ENCODE results near the gene KANTR.

KANTR gene

GRCh38 chrX:53093748-53094581 is at the start of gene KANTR:
Gene KANTR, plus strand, starts transcription at chrX:53094142. Its CDS starts 30,131 bp downstream, at chrX:53124273.
- peak; percentile 90 for DNase-seq

GRCh38 chrX:53044995-53045394 is 48.9 kb upstream of the KANTR start:
- DNase-seq: no peak

- DNase-seq: no peak
Observed at GRCh38 chrX:53047228-53047627, 46.7 kb upstream of the KANTR start.

GRCh38 chrX:53048169-53049126 is 45.5 kb upstream of the KANTR start, which contains the start of gene GPR173:
Gene GPR173, plus strand, starts transcription at chrX:53048789. Its CDS starts 27,833 bp downstream, at chrX:53076622.
- no peak for DNase-seq

GRCh38 chrX:53049127-53049517 is 44.8 kb upstream of the KANTR start:
- DNase-seq: no peak

- DNase-seq: no peak
Observed at GRCh38 chrX:53050841-53051240, 43.1 kb upstream of the KANTR start.

GRCh38 chrX:53055244-53055849 is 38.6 kb upstream of the KANTR start:
- DNase-seq: no peak

- DNase-seq: no peak
Observed at GRCh38 chrX:53056292-53056691, 37.6 kb upstream of the KANTR start.

GRCh38 chrX:53065104-53065503 is 28.8 kb upstream of the KANTR start:
- no peak for DNase-seq

GRCh38 chrX:53071064-53071463 is 22.9 kb upstream of the KANTR start:
- DNase-seq: no peak

- peak; percentile 87 for DNase-seq
Observed at GRCh38 chrX:53071604-53072417, 22.1 kb upstream of the KANTR start.

- DNase-seq: no peak
Observed at GRCh38 chrX:53072418-53073114, 21.4 kb upstream of the KANTR start.

- DNase-seq: no peak
Observed at GRCh38 chrX:53073115-53073586, 20.8 kb upstream of the KANTR start.

GRCh38 chrX:53075011-53075410 is 18.9 kb upstream of the KANTR start:
- no peak for DNase-seq

- no peak for DNase-seq
Observed at GRCh38 chrX:53076671-53077070, 17.3 kb upstream of the KANTR start.

- no peak for DNase-seq
Observed at GRCh38 chrX:53077207-53078197, 16.4 kb upstream of the KANTR start.

- DNase-seq: no peak
Observed at GRCh38 chrX:53078943-53079342, 15.0 kb upstream of the KANTR start.

GRCh38 chrX:53080628-53081580 is 13.0 kb upstream of the KANTR start:
- no peak for DNase-seq
